ENCODE measurements around the gene OLIG3. TPM values are rescaled to one million over a fixed set of nuclear protein-coding genes. Genes with fewer than 3 reads are reported as not detected.

Gene OLIG3
- total RNA-seq, 1 experiment from 2014 or later: not detected

GRCh38 chr6:137488150-137489045 is 5.8 kb downstream of the OLIG3 start:
- intact Hi-C loops (cut with micrococcal nuclease; ENCODE audit: unreplicated experiment): no loop called here
- Histone ChIP-seq H3K27ac (no peak overlapping the region), H3K9me3 (ENCODE audit: insufficient read depth, low read depth) (no peaks in the 10 kb centered on the region), H4K20me1 (ENCODE audit: insufficient read depth) (no peaks in the 10 kb centered on the region), H3F3A (ENCODE audit: insufficient read depth, low read depth) (no peaks in the 10 kb centered on the region), H2AFZ (no peak overlapping the region), H3K4me3 (no peak overlapping the region), H3K4me1 (replicated peaks; ENCODE audit: insufficient read depth) (no peaks in the 10 kb centered on the region), H3K79me2 (ENCODE audit: low read depth) (no peaks in the 10 kb centered on the region), H3K4me2 (no peak overlapping the region), H3K27me3 (ENCODE audit: insufficient read depth, low read depth) (peaks cover 18% of the 10 kb centered on the region), H3K36me3 (ENCODE audit: low read depth) (no peaks in the 10 kb centered on the region), H3K9me2 (ENCODE audit: insufficient read depth) (no peaks in the 10 kb centered on the region)
- ChIA-PET POLR2A (ENCODE audit: unreplicated experiment) (no interaction called here), CTCF (no interaction called here)
- DNase-seq: no peak
- BruUV-seq (replicated peaks): no TSS peak
- TF ChIP-seq EZH2 (IDR thresholded peaks at IDR 0.05; ENCODE audit: low read depth): no peak
- TF ChIP-seq, protein P1, sequence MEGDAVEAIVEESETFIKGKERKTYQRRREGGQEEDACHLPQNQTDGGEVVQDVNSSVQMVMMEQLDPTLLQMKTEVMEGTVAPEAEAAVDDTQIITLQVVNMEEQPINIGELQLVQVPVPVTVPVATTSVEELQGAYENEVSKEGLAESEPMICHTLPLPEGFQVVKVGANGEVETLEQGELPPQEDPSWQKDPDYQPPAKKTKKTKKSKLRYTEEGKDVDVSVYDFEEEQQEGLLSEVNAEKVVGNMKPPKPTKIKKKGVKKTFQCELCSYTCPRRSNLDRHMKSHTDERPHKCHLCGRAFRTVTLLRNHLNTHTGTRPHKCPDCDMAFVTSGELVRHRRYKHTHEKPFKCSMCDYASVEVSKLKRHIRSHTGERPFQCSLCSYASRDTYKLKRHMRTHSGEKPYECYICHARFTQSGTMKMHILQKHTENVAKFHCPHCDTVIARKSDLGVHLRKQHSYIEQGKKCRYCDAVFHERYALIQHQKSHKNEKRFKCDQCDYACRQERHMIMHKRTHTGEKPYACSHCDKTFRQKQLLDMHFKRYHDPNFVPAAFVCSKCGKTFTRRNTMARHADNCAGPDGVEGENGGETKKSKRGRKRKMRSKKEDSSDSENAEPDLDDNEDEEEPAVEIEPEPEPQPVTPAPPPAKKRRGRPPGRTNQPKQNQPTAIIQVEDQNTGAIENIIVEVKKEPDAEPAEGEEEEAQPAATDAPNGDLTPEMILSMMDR (conservative IDR thresholded peaks at IDR 0.05): no peak

- no peak overlapping the region for H3K27ac ChIP-seq
- no peaks in the 10 kb centered on the region for H4K20me1 ChIP-seq (ENCODE audit: insufficient read depth)
- no peaks in the 10 kb centered on the region for H3F3A ChIP-seq (ENCODE audit: insufficient read depth, low read depth)
- DNase-seq: no peak
- CTCF ChIA-PET: no interaction called here
- no peak overlapping the region for H2AFZ ChIP-seq
- H3K4me1 ChIP-seq (replicated peaks; ENCODE audit: insufficient read depth): no peaks in the 10 kb centered on the region
- H3K36me3 ChIP-seq (ENCODE audit: low read depth): no peaks in the 10 kb centered on the region
- TF ChIP-seq, protein P1 (conservative IDR thresholded peaks at IDR 0.05): no peak
- no peak for TF ChIP-seq EZH2 (IDR thresholded peaks at IDR 0.05; ENCODE audit: low read depth)
- intact Hi-C loops (cut with micrococcal nuclease; ENCODE audit: unreplicated experiment): no loop called here
- H3K4me3 ChIP-seq: no peak overlapping the region
- POLR2A ChIA-PET (ENCODE audit: unreplicated experiment): no interaction called here
- no peaks in the 10 kb centered on the region for H3K79me2 ChIP-seq (ENCODE audit: low read depth)
- no peaks in the 10 kb centered on the region for H3K9me3 ChIP-seq (ENCODE audit: insufficient read depth, low read depth)
- no peaks in the 10 kb centered on the region for H3K9me2 ChIP-seq (ENCODE audit: insufficient read depth)
- peaks cover 18% of the 10 kb centered on the region for H3K27me3 ChIP-seq (ENCODE audit: insufficient read depth, low read depth)
- no TSS peak for BruUV-seq (replicated peaks)
- H3K4me2 ChIP-seq: no peak overlapping the region
These were observed 6.4 kb downstream of the OLIG3 start for GRCh38 chr6:137487869-137488149.

DNA sequence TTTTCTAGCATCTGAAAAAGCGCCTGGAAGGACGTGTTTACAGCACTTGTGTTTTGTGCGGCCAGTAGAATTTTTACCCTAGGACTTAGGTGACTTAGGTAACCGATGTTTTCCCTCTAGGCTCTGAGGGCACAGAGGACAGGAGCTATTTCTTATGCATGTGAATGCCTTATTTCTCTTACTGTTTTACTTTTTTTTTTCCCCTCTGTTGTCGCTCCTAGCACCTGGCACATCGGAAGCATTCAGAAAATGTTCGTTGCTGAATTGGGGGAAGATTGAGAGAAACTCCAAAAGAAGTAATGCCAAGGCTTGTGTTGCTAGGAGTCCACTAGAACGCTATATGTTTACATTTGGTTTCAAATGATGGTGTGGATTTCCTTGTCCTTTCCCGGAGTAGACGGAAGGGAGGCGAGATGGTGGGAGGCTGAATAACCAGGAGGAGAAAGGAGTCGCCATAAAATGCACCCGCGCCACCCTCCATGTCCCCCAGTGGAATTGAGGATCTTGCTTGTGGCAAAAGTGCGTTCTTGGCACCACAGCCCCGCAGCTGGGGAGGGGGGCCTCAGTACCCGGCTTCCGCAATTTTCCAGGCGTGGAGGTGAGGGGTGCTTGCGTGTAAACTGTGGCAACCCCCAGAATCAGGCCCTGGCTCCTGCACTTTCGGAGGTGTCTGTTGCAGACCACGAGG is 6.9 kb downstream of the OLIG3 start:
- DNase-seq: no peak
- BruUV-seq (replicated peaks): no TSS peak
- POLR2A ChIA-PET (ENCODE audit: unreplicated experiment): no interaction called here
- H3K9me2 ChIP-seq (ENCODE audit: insufficient read depth): no peaks in the 10 kb centered on the region
- peaks cover 18% of the 10 kb centered on the region for H3K27me3 ChIP-seq (ENCODE audit: insufficient read depth, low read depth)
- TF ChIP-seq, protein P1 (conservative IDR thresholded peaks at IDR 0.05): no peak
- TF ChIP-seq EZH2 (IDR thresholded peaks at IDR 0.05; ENCODE audit: low read depth): no peak
- no peak overlapping the region for H3K4me3 ChIP-seq
- no peaks in the 10 kb centered on the region for H3K9me3 ChIP-seq (ENCODE audit: insufficient read depth, low read depth)
- no peaks in the 10 kb centered on the region for H3F3A ChIP-seq (ENCODE audit: insufficient read depth, low read depth)
- no peaks in the 10 kb centered on the region for H3K4me1 ChIP-seq (replicated peaks; ENCODE audit: insufficient read depth)
- H3K36me3 ChIP-seq (ENCODE audit: low read depth): no peaks in the 10 kb centered on the region
- intact Hi-C loops (cut with micrococcal nuclease; ENCODE audit: unreplicated experiment): no loop called here
- H2AFZ ChIP-seq: no peak overlapping the region
- no peaks in the 10 kb centered on the region for H3K79me2 ChIP-seq (ENCODE audit: low read depth)
- H4K20me1 ChIP-seq (ENCODE audit: insufficient read depth): no peaks in the 10 kb centered on the region
- H3K27ac ChIP-seq: no peak overlapping the region
- CTCF ChIA-PET: no interaction called here
- no peak overlapping the region for H3K4me2 ChIP-seq

All from PC-9 (cell line).